Tongue (tissue), 3 donors: ENCODE data around the gene INHA. TPM values are rescaled to one million over a fixed set of nuclear protein-coding genes. Genes with fewer than 3 reads are reported as not detected.

Source experiments
- DNase-seq: peaks from one replicate; pipeline ENCODE4 v3.0.0-alpha.2; 2015
- small RNA-seq: library from RNA; depleted of rRNA; stranded (forward); fragments of <200 nt; gene quantifications from one replicate; pipeline ENCODE3, GENCODE V24; 2014; ENCODE audit warnings: low replicate concordance
- total RNA-seq: library from RNA; depleted of rRNA; stranded (reverse); fragments of >200 nt; gene quantifications from one replicate; pipeline ENCODE4 v1.2.3, GENCODE V29; 2014

Gene INHA
- total RNA-seq, 1 donor from 2014 or later = 1.5 TPM

DNA sequence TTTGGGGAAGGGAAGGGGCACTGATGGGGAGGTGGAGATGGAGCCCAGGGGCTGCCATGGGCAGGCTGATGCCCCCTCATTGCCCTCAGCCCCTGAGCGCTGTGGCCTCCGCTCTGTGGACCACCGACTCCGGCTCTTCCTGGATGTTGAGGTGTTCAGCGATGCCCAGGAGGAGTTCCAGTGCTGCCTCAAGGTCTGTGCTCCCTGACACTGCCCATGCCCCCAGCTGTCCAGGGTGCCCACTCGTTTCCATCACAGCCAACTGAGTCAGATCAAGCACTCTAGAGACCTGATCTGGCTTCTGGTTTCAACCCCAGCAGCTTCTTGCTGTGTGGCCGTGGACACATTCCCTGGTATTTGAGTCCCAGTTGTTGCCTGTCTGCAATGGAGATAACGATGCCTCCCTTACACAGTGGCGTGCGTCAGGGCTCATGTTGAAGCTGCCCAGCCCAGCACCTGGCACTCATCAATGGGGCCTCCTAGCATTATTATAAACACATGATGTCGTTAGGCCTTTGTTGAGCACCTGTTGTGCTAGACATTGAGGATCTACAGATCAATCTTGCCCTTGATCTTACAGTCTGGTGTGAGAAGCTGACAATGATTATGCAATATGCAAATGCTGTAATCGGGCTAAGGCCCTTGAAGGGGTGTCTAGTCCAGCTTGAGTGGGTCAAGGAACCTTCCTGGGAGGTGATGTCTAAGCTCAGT is 39.9 kb downstream of the INHA start:
- DNase-seq = no peak

DNA sequence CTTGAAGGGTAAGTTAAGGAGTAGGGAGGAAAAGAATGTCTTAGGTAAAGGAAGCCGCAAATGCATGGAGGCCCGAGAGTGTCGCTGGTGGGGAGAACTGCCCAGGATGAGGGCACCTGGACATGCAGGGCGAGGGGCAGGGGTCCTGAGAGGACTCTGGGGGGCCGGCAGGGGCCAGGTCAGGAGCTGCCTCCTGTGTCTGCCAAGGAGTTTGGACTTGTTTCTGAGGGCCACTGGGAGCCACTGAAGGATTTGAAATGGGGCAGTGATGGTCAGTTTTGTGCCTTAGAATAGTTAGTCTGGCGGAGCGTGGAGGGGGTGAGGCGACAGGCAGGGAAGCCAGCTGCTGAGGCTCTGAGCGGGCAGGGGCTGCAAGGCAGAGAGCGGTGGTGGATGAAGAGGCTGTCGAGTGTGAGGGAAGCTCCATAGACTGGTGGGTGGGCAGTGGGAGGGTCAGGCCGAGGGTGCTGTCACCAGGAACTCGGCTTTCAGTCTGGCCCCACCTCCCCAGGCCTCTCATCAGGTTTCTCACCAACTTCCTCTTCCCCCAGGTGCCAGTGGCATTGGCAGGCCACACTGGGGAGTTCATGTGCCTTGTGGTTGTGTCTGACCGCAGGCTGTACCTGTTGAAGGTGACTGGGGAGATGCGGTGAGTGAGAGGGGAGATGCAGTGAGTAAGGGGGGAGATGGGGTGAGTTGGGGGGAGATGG is 40.6 kb downstream of the INHA start:
- DNase-seq = no peak

- DNase-seq = no peak
Measured at GRCh38 chr2:219613461-219614070, 41.5 kb downstream of the INHA start.

GRCh38 chr2:219614076-219614860 is 42.2 kb downstream of the INHA start:
- DNase-seq = no peak

GRCh38 chr2:219615036-219615435 is 42.9 kb downstream of the INHA start:
- DNase-seq = no peak

- no peak for DNase-seq
Measured at GRCh38 chr2:219615894-219616293, 43.8 kb downstream of the INHA start.

DNA sequence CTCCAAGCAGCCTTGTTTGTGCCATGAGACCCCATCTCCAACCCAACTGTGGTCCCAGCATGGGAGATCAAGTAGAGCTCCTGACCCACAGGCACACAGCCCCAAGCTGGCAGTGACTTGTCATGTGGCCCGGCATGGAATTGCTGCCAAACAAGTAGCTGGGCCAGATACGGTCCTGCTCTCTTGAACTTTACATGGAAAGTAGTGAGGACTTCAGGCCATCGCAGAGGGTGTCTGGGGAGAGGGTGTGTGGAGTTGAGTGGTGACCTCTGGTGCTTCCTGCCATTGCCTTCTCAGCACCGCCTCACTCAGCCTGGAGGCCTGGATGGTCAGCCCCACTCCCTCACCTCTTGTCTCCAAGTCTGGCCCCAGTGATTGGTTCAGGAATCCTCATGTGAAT is 44.4 kb downstream of the INHA start:
- no peak for DNase-seq

DNA sequence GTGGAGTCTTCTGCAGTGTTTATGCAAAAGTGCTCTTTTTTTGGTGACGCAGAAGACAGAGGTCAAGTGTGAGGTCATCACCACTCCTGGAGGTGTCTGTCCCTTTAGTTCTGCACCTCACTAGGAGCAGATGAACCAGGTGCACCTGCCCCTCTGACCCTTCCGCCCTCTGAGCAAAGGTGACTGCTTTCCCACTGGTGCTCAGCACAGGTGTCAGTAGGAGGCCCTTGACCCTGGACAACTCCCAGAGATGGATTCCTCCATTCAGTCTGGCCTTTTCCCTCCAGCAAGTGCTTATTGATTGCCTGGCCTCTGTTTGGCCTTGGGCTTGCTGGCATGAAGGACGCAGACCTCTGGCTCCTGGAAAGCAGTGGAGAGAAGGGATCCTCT is 46.6 kb downstream of the INHA start:
- no peak for DNase-seq

DNA sequence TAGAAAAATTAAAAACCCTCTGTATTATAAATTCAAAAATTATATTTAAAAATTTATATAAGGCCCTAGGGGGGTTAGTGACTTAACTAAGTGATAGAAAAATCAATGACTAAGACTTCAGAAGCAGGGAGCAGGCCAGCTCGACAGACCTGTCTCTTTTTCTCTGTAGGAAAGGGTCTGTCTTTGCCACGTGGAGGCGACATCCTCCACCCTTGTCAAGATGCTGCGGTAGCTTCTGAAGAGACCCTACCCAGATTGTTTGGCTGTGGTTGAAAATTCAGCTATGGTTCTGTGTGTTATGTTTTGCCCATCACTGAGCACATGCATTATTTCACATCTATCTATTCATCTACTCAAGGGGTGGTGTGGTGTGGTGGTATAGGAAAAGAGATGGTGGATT is 47.1 kb downstream of the INHA start:
- DNase-seq = no peak

- DNase-seq = no peak
Measured at GRCh38 chr2:219620546-219620945, 48.4 kb downstream of the INHA start.

- DNase-seq = no peak
Measured at GRCh38 chr2:219621935-219622334, 49.8 kb downstream of the INHA start.

DNA sequence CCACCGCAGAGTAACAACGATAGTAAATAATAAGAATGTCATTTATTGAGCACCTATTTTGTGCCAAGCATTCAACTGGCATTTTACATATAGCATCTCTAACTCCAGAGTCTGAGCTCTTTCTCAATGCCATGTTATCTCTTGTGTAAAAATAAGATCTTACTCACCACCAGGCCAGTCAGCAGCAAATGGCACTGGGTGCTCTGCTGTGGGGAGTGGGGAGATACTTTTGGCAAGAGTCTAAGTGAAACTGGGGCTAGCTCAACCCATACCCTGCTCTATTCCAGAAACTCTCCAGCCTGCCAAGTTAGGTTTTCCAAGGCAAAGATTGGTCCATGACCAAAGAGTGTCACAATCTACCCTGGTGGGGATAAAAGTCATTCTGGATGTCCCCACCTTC is 50.4 kb downstream of the INHA start:
- DNase-seq = no peak

- no peak for DNase-seq
Measured at GRCh38 chr2:219624565-219624964, 52.5 kb downstream of the INHA start.

- no peak for DNase-seq
Measured at GRCh38 chr2:219625179-219625578, 53.1 kb downstream of the INHA start.

Small RNAs within 50 kb of the gene (small RNA-seq; reads per million reads assigned to genes)
- gene MIR3132 = not detected
- gene RN7SKP213 = not detected

Other genes with a start within 250 kb of the INHA start
- gene RESP18, start 239.6 kb upstream of the INHA start, total RNA-seq = not detected
- 33.4 TPM for gene DNPEP, start 184.4 kb upstream of the INHA start, total RNA-seq
- gene DES, start 153.9 kb upstream of the INHA start, total RNA-seq = 5,232 TPM
- 136 TPM for gene SPEG, start 137.5 kb upstream of the INHA start, total RNA-seq
- gene GMPPA, start 73.4 kb upstream of the INHA start, total RNA-seq = 21.0 TPM
- 0.10 TPM for gene ASIC4, start 57.8 kb upstream of the INHA start, total RNA-seq
- gene CHPF, start 28.5 kb upstream of the INHA start, total RNA-seq = 121 TPM
- 2.9 TPM for gene TMEM198, start 28.3 kb upstream of the INHA start, total RNA-seq
- 105 TPM for gene OBSL1, start 771 bp upstream of the INHA start, total RNA-seq
- 13.6 TPM for gene STK11IP, start 25.5 kb downstream of the INHA start, total RNA-seq
- gene SLC4A3, start 55.3 kb downstream of the INHA start, total RNA-seq = 1.5 TPM